K562 (cell line): ENCODE results near the gene SAPCD1. TPM values are rescaled to one million over a fixed set of nuclear protein-coding genes. Genes with fewer than 3 reads are reported as not detected.

Experiments used
- CHD2 ChIP-seq: IDR thresholded peaks from 2 replicates; pipeline ENCODE4 v1.6.1; 2011; ENCODE audit warnings: low read depth, low read length
- ELF2 ChIP-seq: fragments of 250-450 bp; sonication (Bioruptor Pico); IDR thresholded peaks from 2 replicates; pipeline ENCODE4 v1.5.0; 2021; ENCODE audit warnings: mild to moderate bottlenecking
- FOXP4 ChIP-seq: sonication (generic); formaldehyde crosslinking; IDR thresholded peaks from 2 replicates; pipeline ENCODE4 v1.8.0; 2022; ENCODE audit warnings: mild to moderate bottlenecking, missing genetic modification reagents, borderline replicate concordance
- GTF2A2 ChIP-seq: IDR thresholded peaks from 2 replicates; pipeline ENCODE4 v1.6.1; 2016; ENCODE audit warnings: mild to moderate bottlenecking, missing genetic modification characterization, missing compliant biosample characterization
- HDAC1 ChIP-seq, 2 experiments: fragments of 450-650 bp; IDR thresholded peaks; 2 replicates each; pipeline ENCODE4 v1.6.1; 2016 to 2017; ENCODE audit warnings: inconsistent platforms in 1 of 2, mild to moderate bottlenecking in 1 of 2, moderate library complexity in 1 of 2
- MAFK ChIP-seq: IDR thresholded peaks from 2 replicates; pipeline ENCODE4 v1.6.1; 2011; ENCODE audit warnings: low read length, improper control_type of control experiment
- MED1 ChIP-seq: sonication (generic); formaldehyde crosslinking; IDR thresholded peaks from 2 replicates; pipeline ENCODE4 v1.8.1; 2023; ENCODE audit warnings: missing genetic modification reagents, borderline replicate concordance
- MTA1 ChIP-seq: fragments of 450-650 bp; IDR thresholded peaks from 2 replicates; pipeline ENCODE4 v1.6.1; 2017; ENCODE audit warnings: borderline replicate concordance
- MXD1 ChIP-seq: fragments of 250-450 bp; sonication (Bioruptor Pico); IDR thresholded peaks from 2 replicates; pipeline ENCODE4 v1.8.0; 2021; ENCODE audit warnings: borderline replicate concordance, mild to moderate bottlenecking, moderate library complexity; ENCODE audit not compliant: poor library complexity, severe bottlenecking
- NCOA2 ChIP-seq, 2 experiments: fragments of 450-650 bp; IDR thresholded peaks; 2 replicates each; pipeline ENCODE4 v1.6.1; 2018; ENCODE audit warnings: mild to moderate bottlenecking in 2 of 2, moderate library complexity in 1 of 2; ENCODE audit not compliant: partially characterized antibody in 2 of 2
- PPARD ChIP-seq: fragments of 250-450 bp; sonication (Bioruptor Pico); IDR thresholded peaks from 2 replicates; pipeline ENCODE4 v1.8.0; 2022; ENCODE audit warnings: inconsistent platforms, mild to moderate bottlenecking, moderate library complexity
- RBM39 ChIP-seq: fragments of 200-400 bp; formaldehyde crosslinking; optimal IDR thresholded peaks from 2 replicates; pipeline ENCODE3; 2018; ENCODE audit warnings: low read depth, low read length
- SIN3A ChIP-seq, 2 experiments: fragments of 150-350 bp in 1 of 2; IDR thresholded peaks; 2 replicates each; pipeline ENCODE4 v1.6.1; 2011 to 2016; ENCODE audit warnings: borderline replicate concordance in 2 of 2, low read depth in 2 of 2, low read length in 2 of 2, mild to moderate bottlenecking in 2 of 2, moderate library complexity in 2 of 2; ENCODE audit not compliant: control insufficient read depth in 1 of 2
- SNIP1 ChIP-seq: fragments of 450-650 bp; IDR thresholded peaks from 2 replicates; pipeline ENCODE4 v1.7.1; 2017; ENCODE audit warnings: low read depth, mild to moderate bottlenecking
- TAF7 ChIP-seq: fragments of 450-650 bp; IDR thresholded peaks from 2 replicates; pipeline ENCODE4 v1.6.1; 2016; ENCODE audit warnings: missing genetic modification characterization, missing compliant biosample characterization
- ZBTB43 ChIP-seq: sonication (generic); formaldehyde crosslinking; IDR thresholded peaks from 2 replicates; pipeline ENCODE4 v1.8.0; 2023; ENCODE audit warnings: mild to moderate bottlenecking, missing genetic modification reagents
- ZNF3 ChIP-seq: fragments of 250-450 bp; sonication (Bioruptor Pico); IDR thresholded peaks from 2 replicates; pipeline ENCODE4 v1.5.0; 2021; ENCODE audit warnings: mild to moderate bottlenecking, moderate library complexity
- ZNF316 ChIP-seq: fragments of 450-650 bp; IDR thresholded peaks from 2 replicates; pipeline ENCODE4 v1.6.1; 2016
- ZNF644 ChIP-seq: fragments of 200-800 bp; sonication (Bioruptor generic); IDR thresholded peaks from 2 replicates; pipeline ENCODE4 v1.6.1; 2016; ENCODE audit warnings: low read depth, missing genetic modification characterization, missing compliant biosample characterization
- ZNF79 ChIP-seq: fragments of 250-450 bp; sonication (Bioruptor Pico); IDR thresholded peaks from 2 replicates; pipeline ENCODE4 v1.4.0; 2020; ENCODE audit warnings: low read depth, mild to moderate bottlenecking, moderate library complexity
- polyA plus RNA-seq, 8 experiments: library from polyadenylated mRNA; depleted of rRNA in 4 of 8; stranded (reverse) in 5 of 8; unstranded in 3 of 8; fragments of >200 nt; fragmentation: Nextera tagmentation in 2 of 8; fragmentation: Illumina TruSeq in 1 of 8; extraction: Ambion mirVana in 2 of 8; extraction: Trizol in 1 of 8; gene quantifications; 2 replicates each; pipeline versions ENCODE4 v1.2.1 to v1.2.3, GENCODE V29; 2011 to 2014; ENCODE audit warnings: inconsistent platforms in 1 of 8, missing spikeins in 1 of 8
- total RNA-seq, 7 experiments: library from RNA; depleted of rRNA in 6 of 7; stranded (reverse); fragments of >200 nt in 6 of 7; fragmentation: Illumina TruSeq in 2 of 7; extraction: Trizol in 2 of 7; gene quantifications; 2 replicates each; pipeline versions ENCODE4 v1.2.1 to v1.2.3, GENCODE V29; 2011 to 2021; ENCODE audit warnings: low replicate concordance in 1 of 7
- TF ChIP-seq, protein P1 (sequence below): fragments of 250-450 bp; sonication (Bioruptor Pico); IDR thresholded peaks from 2 replicates; pipeline ENCODE4 v1.4.0; 2020; ENCODE audit warnings: mild to moderate bottlenecking, moderate library complexity

Gene SAPCD1
- total and polyA plus RNA-seq, 9 of the 15 experiments (the other 6 are each of a cell fraction or from before 2014, with no cell fraction given): 2.6 to 30.2 (median 7.4) TPM

- TF ChIP-seq, protein P1, sequence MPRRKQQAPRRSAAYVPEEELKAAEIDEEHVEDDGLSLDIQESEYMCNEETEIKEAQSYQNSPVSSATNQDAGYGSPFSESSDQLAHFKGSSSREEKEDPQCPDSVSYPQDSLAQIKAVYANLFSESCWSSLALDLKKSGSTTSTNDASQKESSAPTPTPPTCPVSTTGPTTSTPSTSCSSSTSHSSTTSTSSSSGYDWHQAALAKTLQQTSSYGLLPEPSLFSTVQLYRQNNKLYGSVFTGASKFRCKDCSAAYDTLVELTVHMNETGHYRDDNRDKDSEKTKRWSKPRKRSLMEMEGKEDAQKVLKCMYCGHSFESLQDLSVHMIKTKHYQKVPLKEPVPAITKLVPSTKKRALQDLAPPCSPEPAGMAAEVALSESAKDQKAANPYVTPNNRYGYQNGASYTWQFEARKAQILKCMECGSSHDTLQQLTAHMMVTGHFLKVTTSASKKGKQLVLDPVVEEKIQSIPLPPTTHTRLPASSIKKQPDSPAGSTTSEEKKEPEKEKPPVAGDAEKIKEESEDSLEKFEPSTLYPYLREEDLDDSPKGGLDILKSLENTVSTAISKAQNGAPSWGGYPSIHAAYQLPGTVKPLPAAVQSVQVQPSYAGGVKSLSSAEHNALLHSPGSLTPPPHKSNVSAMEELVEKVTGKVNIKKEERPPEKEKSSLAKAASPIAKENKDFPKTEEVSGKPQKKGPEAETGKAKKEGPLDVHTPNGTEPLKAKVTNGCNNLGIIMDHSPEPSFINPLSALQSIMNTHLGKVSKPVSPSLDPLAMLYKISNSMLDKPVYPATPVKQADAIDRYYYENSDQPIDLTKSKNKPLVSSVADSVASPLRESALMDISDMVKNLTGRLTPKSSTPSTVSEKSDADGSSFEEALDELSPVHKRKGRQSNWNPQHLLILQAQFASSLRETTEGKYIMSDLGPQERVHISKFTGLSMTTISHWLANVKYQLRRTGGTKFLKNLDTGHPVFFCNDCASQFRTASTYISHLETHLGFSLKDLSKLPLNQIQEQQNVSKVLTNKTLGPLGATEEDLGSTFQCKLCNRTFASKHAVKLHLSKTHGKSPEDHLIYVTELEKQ (CRISPR knock-in tag): no peak
- TF ChIP-seq MTA1 (0 out of 2 replicates have a peak, but pooled peaks have one; percentile 39), NCOA2 (IDR thresholded peaks at IDR 0.05; ENCODE audit: partially characterized antibody in 2 of 2) (no peak), MED1 (CRISPR knock-in tag) (no peak), MAFK (peak; percentile 64), FOXP4 (CRISPR knock-in tag) (peak; percentile 72; the same call in 1 of the 2 replicates), CHD2 (0 out of 2 replicates have a peak, but pooled peaks have one; percentile 25), GTF2A2 (no peak), ELF2 (CRISPR knock-in tag) (peak; percentile 93), SIN3A (IDR thresholded peaks at IDR 0.05; ENCODE audit: borderline replicate concordance in 2 of 2, control insufficient read depth in 1 of 2, low read depth in 2 of 2, low read length in 2 of 2) (peak in 1 of 2 experiments; percentile 85; a peak in 2 of 4 replicates), ZNF644 (tag) (no peak), PPARD (CRISPR knock-in tag) (no peak), ZNF3 (CRISPR knock-in tag) (no peak; the same call in 1 of the 2 replicates), ZNF316 (peak; percentile 90), SNIP1 (no peak), ZNF79 (CRISPR knock-in tag) (peak; percentile 62; the same call in 1 of the 2 replicates), MXD1 (CRISPR knock-in tag) (peak; percentile 28), HDAC1 (IDR thresholded peaks at IDR 0.05) (peak in 1 of 2 experiments; percentile 82; a peak in 2 of 4 replicates), ZBTB43 (peak; percentile 94; the same call in 1 of the 2 replicates), TAF7 (tag) (peak; percentile 80), RBM39 (no peak)
These were observed 26.3 kb upstream of the SAPCD1 start, which contains the start of gene CLIC1 (continued) for GRCh38 chr6:31736021-31736767.
